Lower lobe of right lung (tissue), 2 donors: ENCODE measurements around the gene DNAJB12. TPM values are rescaled to one million over a fixed set of nuclear protein-coding genes. Genes with fewer than 3 reads are reported as not detected.

Experiments used
- ATAC-seq, 2 donors: fragments of 200-7000 bp; cut with Tn5 transposase; one replicate each; pipeline ENCODE4 v1.9.1; 2020 to 2022; ENCODE audit warnings: mild to moderate bottlenecking in 2 of 2, moderate library complexity in 2 of 2
- DNase-seq: peaks from one replicate; pipeline ENCODE4 v3.0.0-alpha.2; 2020
- H3K27ac ChIP-seq: fragments of 200-600 bp; one replicate; pipeline ENCODE4 v1.8.0; 2022
- H3K27me3 ChIP-seq: fragments of 200-600 bp; one replicate; pipeline ENCODE4 v1.8.0; 2022; ENCODE audit warnings: low read depth
- H3K36me3 ChIP-seq: fragments of 200-600 bp; one replicate; pipeline ENCODE4 v1.8.0; 2022; ENCODE audit warnings: mild to moderate bottlenecking
- H3K4me1 ChIP-seq: fragments of 200-600 bp; one replicate; pipeline ENCODE4 v1.8.0; 2022
- H3K4me3 ChIP-seq: fragments of 200-600 bp; one replicate; pipeline ENCODE4 v1.8.0; 2022; ENCODE audit warnings: mild to moderate bottlenecking
- H3K9me3 ChIP-seq: fragments of 200-600 bp; one replicate; pipeline ENCODE4 v1.8.0; 2022
- intact Hi-C: fragments of 100-400 bp; cut with DNase I; formaldehyde crosslinking; loops from one replicate; pipeline ENCODE4 v1.11.0; 2022
- total RNA-seq: library from RNA; stranded (reverse); fragmentation: NEBNext Ultra II Directional; extraction: Animal tissue kit (Norgen Biotek cat#: 25700); gene quantifications from one replicate; pipeline ENCODE4 v1.2.1, GENCODE V29; 2021
- TF ChIP-seq, protein P1 (sequence below): fragments of 200-600 bp; IDR thresholded peaks from one replicate; pipeline ENCODE4 v1.8.0; 2022; ENCODE audit warnings: antibody characterized with exemption, mild to moderate bottlenecking
- donor health status: DM: no; HTN: yes; CAD: no; lungs with severe emphysema.

Gene DNAJB12
- total RNA-seq, 1 donor from 2014 or later: 44.7 TPM

DNA sequence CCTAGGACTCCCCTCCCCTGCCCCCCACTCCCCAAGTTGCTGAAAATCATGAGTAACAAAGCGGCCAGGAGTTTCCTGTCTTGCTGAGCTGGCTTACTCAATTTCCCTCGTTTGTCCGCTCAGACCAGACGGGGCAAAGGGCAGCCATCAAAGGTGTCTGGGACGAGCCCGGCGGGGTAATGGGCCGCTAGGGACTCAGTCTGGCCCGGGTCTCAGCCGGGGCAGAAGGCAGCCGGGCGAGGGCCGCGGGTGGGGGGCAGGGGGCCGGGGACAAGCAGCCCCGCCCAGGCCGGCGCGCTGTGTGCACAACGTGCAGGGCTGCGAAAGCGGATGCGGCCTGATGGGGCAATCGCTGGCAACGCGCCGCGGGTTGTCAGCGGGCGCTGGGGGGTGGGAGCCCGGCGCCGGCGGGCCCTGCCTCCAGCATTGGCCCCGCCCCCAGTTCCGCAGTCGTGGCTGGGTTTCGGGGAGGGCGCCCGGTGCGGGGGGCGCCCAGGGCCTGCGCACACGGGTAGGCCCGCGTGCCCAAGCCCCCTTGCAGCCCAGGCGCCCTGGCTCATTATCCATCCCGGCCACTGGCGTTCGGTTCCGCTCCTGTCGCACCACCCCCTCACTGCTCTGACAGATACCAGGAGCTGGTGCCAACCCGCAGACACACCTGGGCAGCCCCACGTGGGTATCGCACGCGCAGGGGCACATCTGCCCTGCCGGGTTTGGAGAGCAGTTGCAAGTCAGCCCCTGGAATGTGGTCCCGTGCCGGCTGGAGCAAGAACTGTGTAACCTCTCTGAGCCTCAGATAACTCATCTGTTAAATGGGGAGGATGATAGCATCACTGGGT is 35.1 kb downstream of the DNAJB12 start:
- DNase-seq: peak; percentile 97
- no peaks in the 10 kb centered on the region for H3K27me3 ChIP-seq
- H3K36me3 ChIP-seq: no peaks in the 10 kb centered on the region
- TF ChIP-seq, protein P1, sequence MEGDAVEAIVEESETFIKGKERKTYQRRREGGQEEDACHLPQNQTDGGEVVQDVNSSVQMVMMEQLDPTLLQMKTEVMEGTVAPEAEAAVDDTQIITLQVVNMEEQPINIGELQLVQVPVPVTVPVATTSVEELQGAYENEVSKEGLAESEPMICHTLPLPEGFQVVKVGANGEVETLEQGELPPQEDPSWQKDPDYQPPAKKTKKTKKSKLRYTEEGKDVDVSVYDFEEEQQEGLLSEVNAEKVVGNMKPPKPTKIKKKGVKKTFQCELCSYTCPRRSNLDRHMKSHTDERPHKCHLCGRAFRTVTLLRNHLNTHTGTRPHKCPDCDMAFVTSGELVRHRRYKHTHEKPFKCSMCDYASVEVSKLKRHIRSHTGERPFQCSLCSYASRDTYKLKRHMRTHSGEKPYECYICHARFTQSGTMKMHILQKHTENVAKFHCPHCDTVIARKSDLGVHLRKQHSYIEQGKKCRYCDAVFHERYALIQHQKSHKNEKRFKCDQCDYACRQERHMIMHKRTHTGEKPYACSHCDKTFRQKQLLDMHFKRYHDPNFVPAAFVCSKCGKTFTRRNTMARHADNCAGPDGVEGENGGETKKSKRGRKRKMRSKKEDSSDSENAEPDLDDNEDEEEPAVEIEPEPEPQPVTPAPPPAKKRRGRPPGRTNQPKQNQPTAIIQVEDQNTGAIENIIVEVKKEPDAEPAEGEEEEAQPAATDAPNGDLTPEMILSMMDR: no peak
- peak overlapping the region; percentile 52 for H3K4me3 ChIP-seq
- H3K27ac ChIP-seq: peak overlapping the region; percentile 89
- no peaks in the 10 kb centered on the region for H3K9me3 ChIP-seq
- peak; percentile 92 for ATAC-seq
- intact Hi-C loops: no loop called here
- peaks cover 98% of the 10 kb centered on the region for H3K4me1 ChIP-seq

DNA sequence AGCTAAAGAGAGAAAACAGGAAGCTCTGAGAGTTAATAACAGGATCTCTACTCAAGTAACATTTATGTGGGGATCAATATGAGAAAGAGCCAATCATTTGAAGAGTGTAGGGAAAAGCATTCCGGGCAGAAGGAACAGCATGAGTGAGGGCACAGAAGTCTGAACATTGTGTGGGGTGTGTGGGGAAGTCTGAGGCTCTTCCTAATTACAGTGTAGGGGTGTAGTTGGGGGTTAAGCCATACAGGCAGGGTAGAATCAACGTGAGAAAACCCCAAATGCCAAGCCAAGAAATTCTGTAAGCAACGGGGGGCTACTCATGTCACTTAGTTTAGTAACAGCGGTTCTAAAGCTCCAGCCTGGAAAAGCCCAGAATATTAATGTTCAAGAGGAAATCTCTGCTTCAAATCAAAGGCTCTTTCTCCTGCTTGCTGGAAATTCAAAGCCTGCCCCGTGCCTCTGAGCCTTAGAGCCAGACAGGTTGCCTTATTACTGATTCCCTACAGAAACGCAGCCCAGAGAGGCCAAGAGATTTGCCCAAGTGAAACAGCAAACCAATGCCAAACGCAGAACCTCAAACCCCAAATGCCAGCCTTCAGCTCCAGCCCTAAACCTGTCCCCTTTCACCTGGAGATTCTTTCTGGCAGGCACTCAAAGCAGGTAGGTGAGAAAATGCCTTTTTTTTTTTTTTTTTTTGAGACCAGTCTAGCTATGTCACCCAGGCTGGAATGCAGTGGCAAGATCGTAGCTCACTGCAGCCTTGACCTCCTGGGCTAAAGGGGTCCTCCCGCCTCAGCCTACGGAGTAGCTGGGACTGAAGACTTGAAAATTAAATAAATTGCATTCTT is 36.1 kb downstream of the DNAJB12 start:
- peaks cover 92% of the 10 kb centered on the region for H3K4me1 ChIP-seq
- peak overlapping the region; percentile 52 for H3K4me3 ChIP-seq
- no peaks in the 10 kb centered on the region for H3K27me3 ChIP-seq
- TF ChIP-seq, protein P1: no peak
- intact Hi-C loops: no loop called here
- peak overlapping the region; percentile 89 for H3K27ac ChIP-seq
- no peak for ATAC-seq
- no peaks in the 10 kb centered on the region for H3K36me3 ChIP-seq
- no peaks in the 10 kb centered on the region for H3K9me3 ChIP-seq
- DNase-seq: no peak

DNA sequence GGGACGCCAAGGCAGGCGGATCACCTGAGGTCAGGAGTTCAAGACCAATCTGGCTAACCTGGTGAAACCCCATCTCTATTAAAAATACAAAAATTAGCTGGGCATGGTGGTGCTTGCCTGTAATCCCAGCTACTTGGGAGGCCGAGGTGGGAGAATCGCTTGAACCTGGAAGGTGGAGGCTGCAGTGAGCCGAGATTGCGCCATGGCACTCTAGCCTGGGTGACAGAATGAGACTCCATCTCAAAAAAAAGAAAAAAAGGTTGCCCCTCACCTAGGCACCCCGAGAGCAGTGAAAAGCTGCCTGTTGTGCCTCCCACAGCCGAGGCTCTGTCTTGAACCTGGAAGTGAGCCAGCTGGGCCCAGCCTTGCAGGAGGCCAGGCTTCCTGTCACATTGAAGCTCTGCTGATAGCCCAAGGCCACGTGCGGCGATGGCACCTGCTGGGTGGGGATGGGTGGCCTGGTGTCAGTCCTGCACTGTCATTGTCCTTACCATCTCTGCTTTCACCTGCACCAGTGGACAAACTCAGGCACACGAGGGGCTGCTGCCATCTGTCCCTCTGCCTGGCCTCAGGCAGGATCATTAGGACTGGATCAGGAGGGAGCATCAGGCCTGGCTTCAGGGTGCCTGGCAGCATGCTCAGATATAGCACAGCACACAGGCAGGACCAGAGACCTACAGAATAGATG is 37.8 kb downstream of the DNAJB12 start:
- ATAC-seq: no peak
- Histone ChIP-seq H3K27ac (peak overlapping the region; percentile 75), H3K4me1 (peaks cover 74% of the 10 kb centered on the region), H3K9me3 (no peaks in the 10 kb centered on the region), H3K27me3 (no peaks in the 10 kb centered on the region), H3K4me3 (no peak overlapping the region), H3K36me3 (no peaks in the 10 kb centered on the region)
- peak; percentile 80 for DNase-seq
- intact Hi-C loops: no loop called here
- TF ChIP-seq, protein P1: no peak

DNA sequence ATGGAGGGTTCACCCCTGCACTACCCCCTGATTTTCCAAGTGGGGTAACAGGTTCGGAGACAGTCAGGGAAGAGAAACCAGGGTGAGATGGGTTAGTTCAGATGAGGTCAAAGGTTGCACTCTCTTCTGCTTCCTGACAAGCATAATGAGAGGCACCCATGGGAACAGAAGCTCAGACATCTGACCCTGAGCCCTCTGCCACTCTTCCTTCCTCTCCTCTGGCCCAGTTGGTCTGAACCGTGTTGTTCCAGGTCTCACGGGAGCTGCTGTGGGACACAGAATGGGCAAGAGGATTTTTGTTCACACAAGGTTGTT is 38.4 kb downstream of the DNAJB12 start:
- Histone ChIP-seq H3K27ac (peak overlapping the region; percentile 75), H3K9me3 (no peaks in the 10 kb centered on the region), H3K36me3 (no peaks in the 10 kb centered on the region), H3K4me1 (peaks cover 69% of the 10 kb centered on the region), H3K4me3 (no peak overlapping the region), H3K27me3 (no peaks in the 10 kb centered on the region)
- DNase-seq (no peak), ATAC-seq (no peak)
- TF ChIP-seq, protein P1: no peak
- intact Hi-C loops: no loop called here

DNA sequence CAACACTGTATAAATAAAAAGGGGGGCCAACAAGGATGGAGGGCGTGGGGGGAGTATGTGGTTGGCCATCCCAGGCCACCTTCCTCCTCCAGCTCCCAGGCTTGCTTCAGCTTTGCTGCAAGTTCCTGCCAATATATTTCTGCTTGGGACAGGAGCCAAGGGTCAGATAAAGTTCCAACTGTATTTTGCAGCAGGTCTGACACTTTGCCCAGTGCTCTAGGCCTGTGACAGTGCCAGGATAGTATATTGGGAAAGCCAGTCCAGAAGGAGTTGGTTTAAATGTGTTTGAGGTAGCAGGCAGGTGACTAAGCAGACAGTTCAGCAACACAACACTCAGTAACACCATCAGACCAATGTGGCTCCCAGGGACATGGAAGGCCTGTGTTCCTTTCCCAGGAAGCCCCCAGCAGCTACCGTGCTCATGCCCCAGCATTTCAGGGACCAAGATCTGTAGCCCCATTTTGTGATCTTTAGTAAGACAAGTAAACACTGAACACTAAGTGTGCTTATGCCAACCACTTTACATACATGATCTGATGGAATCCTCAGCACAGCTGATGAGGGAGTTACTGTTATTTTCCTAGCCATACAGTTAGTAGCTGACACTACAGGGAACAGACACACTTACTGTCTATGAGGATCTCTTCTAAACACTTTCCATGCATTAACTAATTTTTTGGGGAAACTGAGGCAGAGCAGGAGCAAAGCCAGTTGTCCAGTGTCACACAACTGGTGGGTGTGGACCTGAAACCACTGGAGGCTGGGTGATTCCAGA is 38.9 kb downstream of the DNAJB12 start:
- TF ChIP-seq, protein P1: no peak
- Histone ChIP-seq H3K27ac (peak overlapping the region; percentile 75), H3K4me3 (no peak overlapping the region), H3K9me3 (no peaks in the 10 kb centered on the region), H3K27me3 (no peaks in the 10 kb centered on the region), H3K36me3 (no peaks in the 10 kb centered on the region), H3K4me1 (peaks cover 65% of the 10 kb centered on the region)
- ATAC-seq: peak; percentile 36 to 49
- DNase-seq: no peak
- intact Hi-C loops: no loop called here
